ENCODE measurements around the gene NCK1.
A peak's percentile ranks its signal among the peaks of the same experiment; 100 is the strongest.

Gene NCK1

DNA sequence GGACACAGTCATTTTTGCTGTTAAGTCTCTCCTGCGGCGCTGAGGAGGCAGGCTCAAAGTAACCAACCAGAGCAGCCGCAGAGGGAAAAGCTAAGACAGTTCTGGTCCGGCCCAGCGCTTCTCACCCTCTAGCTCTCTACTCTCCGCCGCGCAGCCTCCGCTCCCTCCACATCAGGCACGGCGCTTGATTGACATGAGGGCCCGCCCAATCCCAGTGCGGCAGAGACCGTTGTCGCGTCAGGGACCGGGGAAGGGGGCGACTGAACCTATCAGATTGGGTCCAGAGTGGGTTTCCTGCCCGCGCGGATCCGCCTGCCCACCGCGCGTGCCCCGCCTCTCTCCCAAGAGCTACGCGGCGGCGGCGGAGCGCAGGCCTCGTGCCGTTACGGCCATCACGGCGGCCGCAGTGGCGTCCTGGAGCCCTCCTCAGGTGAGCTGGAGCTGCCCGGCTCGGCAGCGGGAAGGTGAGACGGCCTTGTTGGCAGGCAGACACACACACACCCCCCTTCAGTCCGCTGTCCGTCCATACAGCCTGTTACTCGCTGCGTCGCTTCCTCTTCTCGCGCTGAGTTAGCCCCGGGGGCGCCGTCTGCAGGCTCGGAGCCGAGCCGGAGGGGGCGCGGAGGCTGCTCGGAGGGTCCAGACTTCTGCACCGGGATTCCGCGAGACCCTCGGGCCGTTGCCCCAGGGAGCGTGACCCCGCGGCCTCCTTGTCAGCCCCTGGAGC, at the start of gene NCK1:
TSS of gene NCK1 (plus strand) at position 319 of the 727 bp plus-strand sequence. CDS start 65,794 bp downstream, outside the sequence.
- intact Hi-C loops (cut with DNase I) = loop anchor here (5.0 kb wide), 1 partner anchor 110 kb away; the partner anchor contains the start of gene STAG1
- DNase-seq = peak; percentile 99 to 100 (median 100)

DNA sequence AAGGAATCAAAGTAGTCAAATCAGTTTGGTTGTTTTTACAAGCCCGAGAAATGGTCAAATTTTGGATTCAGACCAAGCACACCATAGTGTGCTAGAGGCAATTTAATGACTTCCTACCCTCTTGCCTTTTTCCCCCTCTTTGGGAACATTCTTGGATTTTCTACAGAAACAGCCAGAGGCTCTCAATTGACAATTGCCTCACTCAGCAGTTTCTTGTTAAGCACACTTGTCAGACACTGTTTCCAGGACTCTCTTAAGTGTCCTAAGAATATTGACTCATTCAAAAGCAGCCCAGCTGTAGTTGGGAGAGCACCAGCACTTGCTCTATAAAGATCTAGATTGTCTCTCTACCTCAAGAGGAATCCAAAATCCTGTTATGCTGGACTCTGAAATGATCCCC, 44.6 kb upstream of the NCK1 start:
- intact Hi-C loops (cut with DNase I) = no loop called here
- peak in 5 of 42 donors; percentile 7 to 45 (median 10) for DNase-seq

DNA sequence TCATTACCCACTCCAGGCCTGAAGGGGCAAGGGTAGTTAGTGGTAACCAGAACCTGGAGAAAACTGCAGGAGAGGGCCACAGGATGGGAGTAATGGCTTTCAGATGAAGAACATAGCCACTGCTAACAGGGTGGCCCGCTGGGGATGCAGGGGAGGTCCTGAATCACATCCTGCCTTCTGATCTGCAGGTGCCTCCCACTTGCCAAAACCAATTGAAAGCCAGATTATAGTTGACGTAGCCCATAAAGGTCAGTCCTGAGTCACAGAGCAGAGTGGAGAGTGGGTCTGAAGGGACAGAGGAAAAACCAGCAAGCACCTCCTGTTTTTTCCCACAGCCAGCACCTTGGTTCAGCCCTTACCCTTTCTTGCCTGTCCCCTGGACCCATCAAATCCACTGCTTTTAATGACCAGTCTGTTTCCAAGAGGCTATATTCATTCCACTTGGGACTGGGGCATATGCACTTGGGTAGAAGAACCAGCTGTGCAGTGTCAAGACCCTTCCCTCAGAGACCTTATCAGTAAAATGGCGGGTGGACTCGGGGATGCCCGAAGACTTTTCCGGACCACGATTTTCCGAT, 43.7 kb upstream of the NCK1 start:
- DNase-seq = peak in 7 of 42 donors; percentile 8 to 40 (median 19)
- intact Hi-C loops (cut with DNase I) = loop anchor here (2.0 kb wide), 1 partner anchor 65 kb away; the partner anchor contains the start of gene STAG1

DNA sequence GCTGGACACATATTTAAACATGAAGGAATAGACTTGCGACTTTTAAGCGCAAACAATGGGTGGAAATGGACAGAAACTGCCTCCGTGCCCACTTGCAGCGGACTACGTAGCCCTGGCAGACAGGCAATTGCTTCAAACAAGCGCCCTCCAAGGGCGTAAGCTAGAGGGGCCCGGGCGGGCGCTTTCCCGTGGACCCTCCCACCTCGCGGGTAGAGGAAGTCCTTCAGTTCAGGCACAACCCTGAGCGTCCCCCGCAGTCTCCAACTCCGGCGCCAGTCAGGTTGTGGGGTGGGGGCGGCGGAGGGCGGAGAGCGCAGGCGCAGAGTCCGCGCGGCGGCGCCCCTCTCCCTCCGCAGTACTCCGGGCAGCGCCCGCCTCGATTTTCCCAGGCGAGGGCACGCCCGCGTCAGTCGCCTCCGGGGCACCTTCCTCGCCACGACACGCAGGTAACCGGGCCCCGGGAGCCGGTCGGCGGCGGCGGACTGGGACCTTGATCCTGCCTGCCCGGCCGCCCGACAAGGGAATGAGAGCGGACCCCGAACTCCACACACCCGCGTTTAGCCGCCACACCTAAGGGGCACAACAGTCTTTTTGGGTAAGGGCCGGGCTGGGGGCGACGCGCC, 43.1 kb upstream of the NCK1 start, which contains the start of gene SLC35G2:
TSS of gene SLC35G2 (plus strand) at position 358 of the 623 bp plus-strand sequence. CDS start 35,335 bp downstream, outside the sequence.
- DNase-seq = peak; percentile 37 to 85 (median 70)
- intact Hi-C loops (cut with DNase I) = loop anchor here (2.0 kb wide), 1 partner anchor 66 kb away; the partner anchor contains the start of gene STAG1

DNA sequence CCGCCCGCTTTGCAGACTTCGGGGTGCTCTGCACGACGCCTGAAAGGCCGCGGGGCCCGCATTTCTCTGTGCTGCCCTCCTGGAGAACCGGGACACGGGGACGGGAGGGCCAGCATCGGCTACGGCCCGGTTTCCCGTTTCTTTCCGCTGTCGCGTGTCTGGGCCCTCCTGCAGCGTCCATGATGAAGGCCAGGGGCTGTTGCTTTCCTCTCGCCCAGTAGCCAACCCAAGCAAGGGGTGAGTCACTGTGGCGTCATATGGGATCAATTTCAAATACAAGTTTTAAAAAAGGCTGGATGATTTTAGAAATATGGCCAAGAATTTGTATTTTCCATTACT, 42.6 kb upstream of the NCK1 start:
- DNase-seq = peak in 32 of 42 donors; percentile 6 to 73 (median 28)
- intact Hi-C loops (cut with DNase I) = loop anchor here (2.0 kb wide), 1 partner anchor 67 kb away; the partner anchor contains the start of gene STAG1

DNA sequence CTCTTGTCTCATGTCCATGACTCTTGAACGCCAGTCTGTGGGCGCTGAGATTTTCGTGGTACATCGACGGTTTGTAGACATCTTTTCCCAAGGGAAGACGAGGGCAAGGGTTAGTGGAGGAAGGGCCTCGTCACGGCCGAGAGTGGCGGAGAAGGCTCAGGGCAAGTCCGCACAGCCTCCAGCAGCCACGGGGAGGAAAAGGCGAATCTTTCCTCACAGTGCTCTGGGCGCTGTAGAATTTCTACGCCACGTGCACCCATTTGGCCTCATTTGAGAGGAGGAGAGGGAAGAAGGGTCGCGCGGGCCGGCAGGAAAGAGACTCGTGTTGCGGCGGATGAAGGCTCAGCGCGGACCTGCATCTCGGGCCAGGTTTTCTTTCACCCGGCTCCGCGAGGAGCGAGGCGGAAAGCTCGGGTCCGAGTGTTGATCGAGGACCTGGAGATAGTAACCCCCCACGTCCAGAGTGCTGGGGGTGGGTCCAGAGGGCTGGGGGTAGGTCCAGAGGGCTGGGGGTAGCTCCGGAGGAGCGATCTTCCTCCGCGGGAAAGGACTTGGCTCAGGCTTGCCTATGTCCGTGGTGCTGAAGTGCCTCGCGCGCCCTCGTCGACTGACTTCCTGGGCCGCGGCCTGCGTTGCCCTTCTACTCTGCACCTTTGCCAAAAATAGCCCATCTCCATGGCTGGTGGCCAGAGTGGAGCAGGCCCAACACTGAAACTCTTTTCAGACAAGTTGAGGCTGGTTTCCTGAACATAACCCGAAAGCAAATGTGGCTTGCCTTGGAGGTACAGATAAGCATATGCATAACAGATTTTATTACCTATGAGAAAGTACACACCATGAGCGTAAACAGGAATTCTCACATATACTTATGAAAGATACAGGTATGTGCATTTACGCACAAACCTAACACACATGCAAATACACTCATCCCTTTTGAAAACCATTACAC, 42.0 kb upstream of the NCK1 start:
- peak in 40 of 42 donors; percentile 9 to 66 (median 34) for DNase-seq
- intact Hi-C loops (cut with DNase I) = loop anchor here (2.0 kb wide), 1 partner anchor 67 kb away; the partner anchor contains the start of gene STAG1

DNA sequence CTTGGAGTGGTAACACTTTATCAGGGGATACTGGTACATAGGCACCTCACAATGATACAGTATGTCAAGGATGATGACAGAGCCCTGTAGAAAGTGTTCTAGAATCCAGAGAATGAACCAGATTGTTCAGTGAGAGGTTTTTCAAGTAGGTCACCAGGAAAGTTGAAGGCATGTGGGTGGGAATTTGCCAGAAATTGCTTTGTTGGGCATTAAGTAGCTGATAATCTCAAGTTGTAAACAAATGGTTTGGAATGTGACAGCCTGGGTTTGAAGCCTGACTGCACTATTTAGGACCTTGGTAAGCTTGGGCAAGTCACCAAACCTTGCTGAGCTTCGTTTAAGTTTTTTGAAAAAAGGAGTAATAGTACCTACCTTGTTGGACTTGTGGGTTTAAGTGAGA, 30.5 kb upstream of the NCK1 start:
- intact Hi-C loops (cut with DNase I) = no loop called here
- no peak for DNase-seq

DNA sequence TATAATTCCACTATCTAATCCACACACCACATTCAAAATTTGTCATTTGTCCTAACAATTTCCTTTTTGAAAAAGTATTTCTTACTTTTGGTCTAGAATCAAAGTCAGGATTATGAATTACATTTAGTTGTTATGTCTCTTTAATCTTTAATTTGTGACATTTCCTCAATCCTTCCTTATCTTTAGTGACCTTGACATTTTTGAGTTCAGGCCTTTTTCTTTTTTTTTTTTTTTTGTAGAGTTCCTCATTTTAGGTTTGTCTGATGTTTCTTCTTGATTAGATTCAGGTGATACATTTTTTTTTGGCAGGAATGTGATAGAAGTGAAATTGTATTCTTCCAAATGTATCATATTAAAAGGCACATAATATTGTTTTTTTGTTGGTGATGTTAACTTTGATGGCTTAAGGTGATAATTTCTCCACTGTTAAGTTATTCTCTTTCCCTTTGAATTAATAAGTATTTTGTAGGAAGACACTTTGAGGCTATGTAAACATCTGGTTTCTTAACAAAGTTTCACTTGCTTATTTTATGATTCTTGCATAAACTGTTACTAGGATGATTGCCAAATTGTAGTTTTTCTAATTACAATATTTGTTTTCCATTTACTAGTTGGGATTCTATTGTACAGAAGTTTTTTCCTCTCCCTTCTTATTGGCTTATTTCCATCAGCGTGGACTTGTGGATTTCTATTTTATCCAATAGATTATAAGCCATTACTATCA, 26.8 kb upstream of the NCK1 start:
- intact Hi-C loops (cut with DNase I) = no loop called here
- no peak for DNase-seq

DNA sequence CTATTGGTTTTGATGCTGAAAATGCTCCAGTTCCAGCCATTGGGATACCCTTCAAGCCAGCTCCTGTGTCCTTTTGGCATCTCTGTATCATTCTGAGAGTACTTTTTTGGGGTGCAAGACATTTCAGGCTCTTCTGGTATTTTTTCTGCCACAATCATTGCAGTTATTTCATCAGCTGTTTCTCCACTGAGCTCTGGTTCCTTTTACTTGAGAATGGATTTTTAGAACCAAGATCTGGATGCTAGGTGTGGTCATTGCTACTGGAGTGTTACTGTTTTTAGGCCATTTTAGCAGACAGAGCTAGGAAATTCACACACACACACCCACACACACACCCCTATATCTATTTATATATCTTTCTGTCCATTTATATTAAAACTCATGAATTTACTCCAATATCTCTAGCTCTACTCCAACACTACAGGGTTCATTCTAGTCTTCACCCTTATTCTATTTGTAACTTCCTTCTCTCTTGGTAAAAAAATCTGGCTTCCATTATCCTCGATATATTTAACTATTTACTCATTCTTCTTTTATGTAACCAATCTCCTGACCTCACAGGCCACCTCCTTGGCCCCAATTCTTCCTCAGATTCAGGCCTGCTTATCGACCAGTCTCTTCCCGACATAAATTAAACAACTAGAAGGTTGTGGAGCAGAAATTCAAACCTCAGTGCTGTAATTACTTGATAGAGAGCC, 26.0 kb upstream of the NCK1 start:
- intact Hi-C loops (cut with DNase I) = no loop called here
- DNase-seq = no peak

DNA sequence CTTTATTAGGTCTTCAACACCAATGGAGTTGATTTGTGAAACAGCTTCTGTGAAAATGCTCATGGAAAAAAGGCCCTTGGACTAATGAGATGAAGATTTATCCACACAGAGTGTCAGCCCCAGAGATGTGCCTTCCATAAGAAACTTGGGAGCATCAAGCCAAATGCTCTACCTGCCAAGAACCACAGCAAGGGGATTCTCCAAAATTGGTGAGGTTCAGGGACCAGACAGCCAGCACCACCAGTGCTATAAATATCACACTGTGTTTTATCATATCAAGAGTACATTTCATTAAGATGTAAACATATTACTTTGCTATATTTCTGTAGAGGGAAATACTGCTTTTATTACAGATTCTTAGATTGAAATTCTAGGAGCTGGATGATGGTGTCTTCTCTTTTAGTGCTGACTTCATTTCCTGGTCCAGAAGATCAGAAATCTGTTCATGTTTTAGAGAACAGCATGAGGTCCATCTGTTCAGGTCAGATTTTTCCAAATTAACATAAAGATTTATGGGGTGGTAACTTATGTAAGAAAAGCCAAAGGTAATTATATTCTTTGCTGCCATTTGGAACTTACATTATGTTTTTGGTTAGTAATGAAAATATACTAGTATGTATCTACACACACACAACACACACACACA, 25.4 kb upstream of the NCK1 start:
- no peak for DNase-seq
- intact Hi-C loops (cut with DNase I) = no loop called here

DNA sequence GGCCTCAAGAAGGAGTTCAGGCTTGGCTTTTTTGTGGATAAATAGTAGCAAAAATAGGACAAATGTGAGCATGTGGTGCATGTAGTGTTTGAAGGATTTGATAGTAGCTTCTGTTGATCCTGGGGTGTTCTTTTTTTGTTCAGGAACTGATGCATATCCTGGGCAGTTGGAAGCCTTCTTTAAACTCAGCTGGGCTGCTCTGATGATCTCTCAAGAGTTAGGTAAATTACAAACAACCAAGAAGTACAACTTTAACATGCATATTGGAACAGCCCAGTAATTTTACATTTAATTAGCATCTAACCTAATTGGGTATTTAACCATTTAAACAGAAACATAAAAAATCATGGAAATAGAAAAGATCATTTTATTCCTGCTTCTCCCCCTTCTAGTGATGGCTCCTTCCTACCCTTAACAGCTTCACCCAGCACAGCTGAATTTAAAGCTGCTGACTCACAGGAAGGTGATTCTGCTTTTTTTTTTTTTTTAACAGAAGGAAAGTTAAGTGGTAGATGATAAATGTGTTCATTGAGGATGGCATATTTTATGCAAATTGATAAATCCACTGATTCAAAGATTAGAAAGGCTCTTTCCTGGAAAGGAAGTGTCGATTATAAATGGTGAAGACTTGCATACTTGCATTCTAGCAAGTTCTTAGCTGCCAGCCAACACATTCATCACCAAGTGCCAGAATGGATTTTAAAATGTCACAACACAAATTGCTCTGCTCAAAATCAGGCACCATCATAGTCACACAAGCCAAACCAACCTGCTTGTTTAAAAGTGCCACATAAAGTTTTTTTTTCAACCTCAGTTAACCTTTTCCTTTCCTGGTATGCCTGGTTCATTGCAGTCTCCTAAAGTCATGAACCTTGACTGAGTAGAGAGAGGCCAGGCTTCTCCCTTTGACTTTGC, 23.1 kb upstream of the NCK1 start:
- no peak for DNase-seq
- intact Hi-C loops (cut with DNase I) = no loop called here

DNA sequence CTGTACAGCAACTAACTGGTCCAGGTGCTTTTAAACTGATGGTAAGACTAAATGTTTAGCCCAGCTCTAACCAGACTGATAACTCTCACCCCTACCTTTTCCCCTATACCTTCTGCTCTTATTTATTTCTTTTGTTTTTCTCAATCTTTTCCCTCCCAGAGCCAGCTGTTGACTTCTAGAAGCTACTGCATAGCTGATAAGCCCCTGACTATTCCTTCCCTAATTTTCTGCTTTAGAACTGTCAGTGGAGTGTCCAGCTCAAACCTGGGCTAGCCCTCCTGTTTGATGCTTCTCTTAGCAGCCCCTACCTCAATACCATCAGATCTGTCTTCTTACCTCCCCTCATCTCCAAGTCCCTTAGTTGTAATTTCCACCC, 22.5 kb upstream of the NCK1 start:
- intact Hi-C loops (cut with DNase I) = no loop called here
- DNase-seq = no peak

DNA sequence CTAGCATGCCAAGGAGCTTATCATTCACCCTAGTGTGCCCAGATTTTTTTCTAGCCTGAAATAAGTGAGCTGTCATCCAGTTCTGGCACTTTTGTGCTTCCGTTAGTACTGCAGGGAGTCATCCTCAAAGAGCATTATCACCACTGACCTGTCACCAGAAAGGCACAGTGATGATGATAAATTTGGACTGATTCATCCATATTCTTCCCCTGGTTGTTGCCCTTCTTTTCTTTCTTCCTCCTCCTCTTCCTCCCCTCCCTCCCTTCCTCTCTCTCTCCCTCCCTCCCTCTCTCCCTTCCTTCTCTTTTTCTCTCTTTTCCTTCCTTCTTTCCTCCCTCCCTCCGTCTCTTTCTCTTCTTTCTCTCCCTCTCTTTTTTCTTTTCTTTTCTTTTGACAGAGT, 21.8 kb upstream of the NCK1 start:
- DNase-seq = no peak
- intact Hi-C loops (cut with DNase I) = no loop called here

DNA sequence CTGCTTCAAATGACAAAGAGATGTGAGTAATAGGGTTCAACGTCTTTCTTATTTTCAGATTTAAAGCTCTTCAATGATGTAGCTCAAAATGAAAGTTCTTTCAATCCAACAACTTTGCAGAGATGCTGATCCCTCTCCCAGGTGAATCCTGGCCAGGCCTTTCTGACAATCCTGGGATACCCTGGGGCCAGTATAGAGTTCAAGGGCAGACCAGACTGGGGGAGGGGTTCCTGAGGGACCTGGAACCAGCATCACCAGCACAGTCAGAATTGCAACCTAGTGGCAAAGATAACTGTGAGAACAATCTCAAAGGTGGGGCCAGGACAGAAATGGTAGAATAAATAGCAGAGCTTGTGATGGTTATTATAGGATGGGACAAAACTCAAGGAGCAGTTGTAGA, 19.7 kb upstream of the NCK1 start:
- DNase-seq = no peak
- intact Hi-C loops (cut with DNase I) = no loop called here

DNA sequence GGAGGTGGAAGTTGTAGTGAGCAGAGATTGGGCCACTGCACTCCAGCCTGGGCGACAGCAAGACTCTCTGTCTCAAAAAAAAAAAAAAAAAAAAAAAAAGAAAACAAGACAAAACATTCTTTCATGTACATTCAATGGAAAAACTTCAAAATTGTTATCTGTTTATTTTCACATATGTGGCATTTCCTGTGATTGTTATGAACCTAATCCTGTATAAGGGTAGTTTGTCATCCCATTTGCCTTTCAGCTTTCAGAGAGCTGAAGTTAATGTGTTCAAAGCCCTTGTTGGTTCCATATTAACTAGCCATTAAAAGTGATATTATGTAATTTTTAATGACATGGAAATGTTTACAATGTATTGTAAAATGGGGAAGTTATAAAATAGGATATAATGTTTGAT, 17.3 kb upstream of the NCK1 start:
- intact Hi-C loops (cut with DNase I) = no loop called here

DNA sequence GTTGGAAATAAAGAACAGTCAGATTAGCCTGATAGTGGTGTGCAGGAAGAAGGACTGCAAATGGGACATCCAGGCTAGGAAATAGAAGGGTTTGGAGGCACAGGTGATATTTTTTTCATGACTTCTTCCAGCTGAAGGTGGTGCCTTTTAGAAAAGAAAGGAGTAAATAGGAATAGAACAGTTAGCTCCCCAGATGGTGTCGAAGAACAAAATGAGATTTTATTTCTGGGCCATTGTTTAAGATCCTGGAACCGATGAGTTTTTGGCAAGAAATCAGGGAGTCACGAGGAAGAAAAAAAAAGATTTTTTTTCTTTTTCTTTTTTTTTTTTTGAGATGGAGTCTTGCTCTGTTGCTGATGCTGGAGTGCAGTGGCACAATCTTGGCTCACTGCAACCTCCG, 9.8 kb upstream of the NCK1 start:
- intact Hi-C loops (cut with DNase I) = no loop called here
- DNase-seq = no peak

More for the DNA sequence above, 17.3 kb upstream of the NCK1 start:
- no peak for DNase-seq

All from head of caudate nucleus (tissue), 42 donors.